ENCODE data around the gene PHF14. TPM values are rescaled to one million over a fixed set of nuclear protein-coding genes. Genes with fewer than 3 reads are reported as not detected.

Gene PHF14
- total and polyA plus RNA-seq, 12 donors, result 8.0 to 54.5 (median 30.6) TPM

GRCh38 chr7:11083214-11083568 is 109.5 kb downstream of the PHF14 start:
- no peaks in the 10 kb centered on the region for H3K9me3 ChIP-seq (replicated peaks in 1 of 3)
- H3K36me3 ChIP-seq (replicated peaks in 1 of 2), result no peaks in the 10 kb centered on the region
- DNase-seq, result no peak
- no peaks in the 10 kb centered on the region for H3K4me1 ChIP-seq (replicated peaks in 1 of 2)
- no peak overlapping the region for H3K27ac ChIP-seq
- 88 to 96% (median 93%) methylated on average over 7 of the region's 7 CpGs for WGBS, 4 donors
- intact Hi-C loops (cut with DNase I), result no loop called here
- no peaks in the 10 kb centered on the region for H3K27me3 ChIP-seq
- no peak overlapping the region for H3K4me3 ChIP-seq
- TF ChIP-seq POLR2A (IDR thresholded peaks at IDR 0.05) (no peak), CTCF (IDR thresholded peaks at IDR 0.05) (no peak)

DNA sequence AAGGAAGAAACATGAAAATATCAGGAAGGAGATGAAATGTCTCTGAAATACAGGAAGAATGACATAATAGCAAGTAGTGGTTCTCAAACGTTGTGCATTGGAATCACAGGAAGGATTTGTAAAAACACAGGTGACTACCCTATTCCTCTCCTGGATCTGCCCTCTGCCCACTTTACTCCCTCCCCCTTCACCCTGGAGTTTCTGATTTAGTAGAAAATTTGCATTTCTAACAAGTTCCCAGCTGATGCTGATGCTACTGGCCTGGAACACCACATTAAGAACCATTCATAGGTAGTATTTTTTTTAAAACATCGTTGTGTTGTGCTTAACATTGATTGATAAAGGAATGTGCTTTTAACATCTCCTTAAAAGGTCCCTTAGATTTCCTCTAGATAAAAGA is 130.9 kb downstream of the PHF14 start:
- intact Hi-C loops (cut with DNase I), result no loop called here
- no peaks in the 10 kb centered on the region for H3K27me3 ChIP-seq
- no peak overlapping the region for H3K4me3 ChIP-seq
- WGBS, 4 donors, result 71 to 76% (median 74%) methylated on average over 2 of the region's 2 CpGs
- no peaks in the 10 kb centered on the region for H3K9me3 ChIP-seq (replicated peaks in 1 of 3)
- H3K36me3 ChIP-seq (replicated peaks in 1 of 2), result no peaks in the 10 kb centered on the region
- H3K27ac ChIP-seq, result no peak overlapping the region
- no peak for DNase-seq
- TF ChIP-seq POLR2A (IDR thresholded peaks at IDR 0.05) (no peak), CTCF (IDR thresholded peaks at IDR 0.05) (no peak)
- H3K4me1 ChIP-seq (replicated peaks in 1 of 2), result no peaks in the 10 kb centered on the region

DNA sequence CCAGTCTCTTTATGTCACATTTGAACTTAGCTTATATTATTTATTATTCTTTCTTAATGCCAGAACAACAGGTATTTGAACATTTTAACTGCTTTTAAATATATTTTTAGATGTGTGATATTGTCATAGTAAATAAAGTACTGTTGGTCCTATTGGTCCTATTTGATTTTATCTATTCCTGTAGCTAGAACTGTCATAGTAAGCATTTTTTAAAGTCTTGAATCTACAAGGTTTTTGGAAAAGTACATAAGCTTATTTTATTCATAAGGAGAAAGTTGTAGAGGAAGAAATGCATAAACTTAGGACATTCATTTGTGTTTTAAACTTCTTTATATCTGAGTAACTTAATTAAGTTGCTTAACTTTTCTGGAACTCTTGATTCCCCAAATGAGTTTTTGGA is 136.0 kb downstream of the PHF14 start:
- no peak overlapping the region for H3K4me3 ChIP-seq
- H3K4me1 ChIP-seq (replicated peaks in 1 of 2), result no peaks in the 10 kb centered on the region
- H3K36me3 ChIP-seq (replicated peaks in 1 of 2), result no peaks in the 10 kb centered on the region
- TF ChIP-seq POLR2A (IDR thresholded peaks at IDR 0.05), result no peak
- no peak for TF ChIP-seq CTCF (IDR thresholded peaks at IDR 0.05)
- no peak overlapping the region for H3K27ac ChIP-seq
- intact Hi-C loops (cut with DNase I), result no loop called here
- no peak for DNase-seq
- no peaks in the 10 kb centered on the region for H3K27me3 ChIP-seq
- no peaks in the 10 kb centered on the region for H3K9me3 ChIP-seq (replicated peaks in 1 of 3)

GRCh38 chr7:11120068-11120664 is 146.5 kb downstream of the PHF14 start:
- Histone ChIP-seq H3K4me1 (replicated peaks in 1 of 2) (no peaks in the 10 kb centered on the region), H3K27ac (no peak overlapping the region), H3K4me3 (no peak overlapping the region), H3K9me3 (replicated peaks in 1 of 3) (no peaks in the 10 kb centered on the region), H3K27me3 (no peaks in the 10 kb centered on the region), H3K36me3 (replicated peaks in 1 of 2) (no peaks in the 10 kb centered on the region)
- 98 to 100% (median 98%) methylated on average over 3 of the region's 3 CpGs for WGBS, 4 donors
- TF ChIP-seq POLR2A (IDR thresholded peaks at IDR 0.05) (no peak), CTCF (IDR thresholded peaks at IDR 0.05) (no peak)
- intact Hi-C loops (cut with DNase I), result no loop called here
- no peak for DNase-seq

Measured in adrenal gland (tissue), 12 donors.